GM18951 (cell line): Measurements from ENCODE around the gene CCDC85C.

Source experiments
- POLR2A ChIP-seq: IDR thresholded peaks from 4 replicates; pipeline ENCODE4 v1.6.1; 2011; ENCODE audit warnings: mild to moderate bottlenecking; ENCODE audit not compliant: insufficient read length, insufficient read depth; ENCODE audit errors: extremely low read depth
- in situ Hi-C: fragments of 300-500 bp; cut with MboI; formaldehyde crosslinking; loops from one replicate; pipeline ENCODE4 v1.12.0; 2022; ENCODE audit warnings: low sequenced_read_pairs, mixed read lengths, inconsistent platforms; ENCODE audit not compliant: unreplicated experiment

The CCDC85C gene

DNA sequence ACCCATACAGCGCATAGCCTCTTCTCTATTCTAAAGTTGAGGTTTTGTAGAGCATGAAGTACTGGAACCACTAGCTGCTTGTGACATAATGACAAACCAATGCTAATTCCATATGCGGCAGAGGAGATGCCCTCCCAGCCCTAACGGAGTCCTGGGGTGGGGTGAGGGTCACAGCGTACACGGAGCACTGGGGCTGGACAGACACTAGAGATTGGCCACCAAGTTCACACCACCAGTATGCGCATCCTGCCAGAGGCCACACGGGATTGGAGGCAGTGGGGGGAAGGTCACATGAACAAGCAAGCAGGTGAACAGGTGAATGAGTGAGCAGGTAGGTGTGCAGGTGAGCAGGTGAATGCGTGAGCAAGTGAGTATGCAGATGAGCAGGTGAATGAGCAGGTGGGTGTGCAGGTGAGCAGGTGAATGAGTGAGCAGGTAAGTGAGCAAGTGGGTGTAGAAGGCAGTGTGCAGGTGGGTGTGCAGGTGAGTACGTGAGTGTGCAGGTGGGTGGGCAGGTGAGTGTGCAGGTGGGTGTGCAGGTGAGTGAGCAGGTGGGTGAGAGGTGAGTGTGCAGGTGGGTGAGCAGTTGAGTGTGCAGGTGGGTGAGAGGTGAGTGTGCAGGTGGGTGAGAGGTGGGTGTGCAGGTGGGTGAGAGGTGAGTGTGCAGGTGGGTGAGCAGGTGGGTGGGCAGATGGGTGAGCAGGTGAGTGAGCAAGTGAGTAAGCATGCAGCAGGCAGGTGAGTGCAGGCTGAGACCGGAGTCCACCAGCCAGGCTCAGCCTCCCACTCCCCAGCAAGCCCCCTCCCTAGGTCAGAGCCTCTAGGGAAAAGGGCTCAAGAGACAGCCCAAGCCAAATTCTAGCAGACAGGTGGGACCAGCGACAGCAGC, 52.7 kb downstream of the CCDC85C start:
- in situ Hi-C loops = no loop called here

DNA sequence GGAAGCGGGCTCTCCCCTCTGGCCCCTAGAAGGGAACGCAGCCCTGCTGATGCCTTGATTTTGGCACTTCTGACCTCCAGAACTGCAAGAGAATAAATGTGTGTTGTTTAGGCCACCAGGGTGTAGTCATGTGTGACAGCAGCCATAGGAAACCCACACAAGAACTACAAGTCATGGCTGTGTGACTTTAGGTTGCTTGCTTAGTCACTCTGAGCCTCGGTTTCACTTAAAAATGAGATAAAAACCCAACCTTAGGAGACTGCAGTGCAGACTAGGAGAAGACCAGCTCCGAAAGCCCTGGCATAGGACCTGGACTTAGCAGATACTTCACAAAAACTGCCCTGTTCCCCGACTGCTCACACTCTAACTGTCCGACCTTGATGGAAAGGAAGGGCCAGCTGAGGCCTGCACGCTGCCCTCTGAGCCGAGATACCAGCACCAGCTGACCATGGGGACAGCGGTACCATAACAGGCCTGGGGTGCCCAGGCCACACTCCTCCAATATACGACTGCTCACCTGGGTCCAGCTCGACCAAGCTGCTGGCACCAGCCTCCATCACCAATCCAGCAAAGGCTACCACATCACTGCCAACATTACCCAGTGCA, 53.5 kb downstream of the CCDC85C start:
- in situ Hi-C loops = no loop called here

More for the DNA sequence above, 52.7 kb downstream of the CCDC85C start:
- no peak for TF ChIP-seq POLR2A

DNA sequence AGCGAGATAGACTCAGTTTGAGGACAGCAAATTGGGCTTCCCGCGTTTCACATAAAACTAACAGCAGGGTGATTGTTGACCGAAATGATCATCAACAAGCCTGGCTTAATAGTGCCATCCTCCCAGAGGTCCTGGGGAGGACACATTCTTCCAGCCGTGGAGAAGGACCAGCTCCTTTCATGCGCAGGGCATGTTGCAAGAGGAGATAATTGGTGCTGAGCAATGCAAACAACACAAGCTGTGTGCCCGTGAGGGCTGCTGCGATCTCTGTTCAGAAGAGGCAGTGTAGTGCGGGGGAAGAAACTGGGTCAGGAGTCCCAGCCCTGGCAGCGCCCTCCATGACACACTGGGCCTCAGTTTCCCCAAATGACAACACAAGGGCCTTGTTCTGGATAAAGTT, 54.3 kb downstream of the CCDC85C start:
- in situ Hi-C loops = no loop called here
- no peak for TF ChIP-seq POLR2A

More for the DNA sequence above, 53.5 kb downstream of the CCDC85C start:
- no peak for TF ChIP-seq POLR2A

DNA sequence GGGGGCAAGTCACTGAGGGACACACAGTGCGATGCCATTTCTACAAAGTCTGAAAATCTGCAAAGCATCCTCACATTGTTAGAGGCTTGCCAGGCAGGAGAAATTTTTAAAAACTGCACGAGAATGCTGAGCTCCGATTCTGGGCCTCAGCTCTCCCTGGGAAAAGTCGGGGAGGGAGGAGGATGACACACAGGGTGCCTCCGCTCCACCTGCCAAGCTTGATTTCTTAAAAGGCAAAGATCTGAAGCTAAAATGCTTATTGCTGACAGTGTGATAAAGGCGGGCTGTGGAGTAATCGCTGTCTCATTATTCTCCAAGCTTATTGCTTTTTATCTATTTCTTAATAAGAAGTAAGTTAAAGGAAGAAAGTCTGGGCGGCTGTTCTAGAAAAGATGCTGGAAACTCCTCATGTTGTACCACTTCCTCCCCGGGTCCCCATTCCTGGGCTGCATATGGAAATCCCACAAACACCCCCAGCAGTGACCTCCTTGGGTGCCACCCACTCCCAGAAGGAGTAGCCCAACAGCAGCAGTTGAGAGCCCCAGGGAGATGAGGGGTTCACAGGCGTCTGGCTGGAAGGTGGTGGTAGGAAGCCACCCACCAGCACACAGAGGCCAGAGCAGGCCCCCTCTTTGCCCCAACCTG, 55.0 kb downstream of the CCDC85C start:
- TF ChIP-seq POLR2A = no peak
- in situ Hi-C loops = no loop called here

DNA sequence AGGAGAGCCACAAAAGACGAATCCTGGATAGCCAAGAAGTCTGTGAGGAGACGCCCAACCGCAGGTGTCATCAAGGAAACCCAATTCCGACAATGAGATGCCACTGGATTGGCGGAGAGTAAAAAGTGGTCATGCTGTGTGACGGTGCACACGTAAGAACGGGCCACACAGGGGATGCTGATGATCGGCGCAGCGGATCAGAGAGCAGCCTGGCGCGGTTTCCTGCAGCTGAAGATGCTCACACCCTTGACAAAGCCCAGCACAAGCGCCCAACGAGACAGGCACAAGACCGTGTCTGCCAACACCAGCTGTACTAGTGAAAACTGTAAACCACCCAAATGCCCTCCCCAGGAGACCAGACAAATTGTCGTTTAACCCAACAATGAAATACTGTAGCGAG, 55.8 kb downstream of the CCDC85C start:
- TF ChIP-seq POLR2A = no peak
- in situ Hi-C loops = no loop called here

DNA sequence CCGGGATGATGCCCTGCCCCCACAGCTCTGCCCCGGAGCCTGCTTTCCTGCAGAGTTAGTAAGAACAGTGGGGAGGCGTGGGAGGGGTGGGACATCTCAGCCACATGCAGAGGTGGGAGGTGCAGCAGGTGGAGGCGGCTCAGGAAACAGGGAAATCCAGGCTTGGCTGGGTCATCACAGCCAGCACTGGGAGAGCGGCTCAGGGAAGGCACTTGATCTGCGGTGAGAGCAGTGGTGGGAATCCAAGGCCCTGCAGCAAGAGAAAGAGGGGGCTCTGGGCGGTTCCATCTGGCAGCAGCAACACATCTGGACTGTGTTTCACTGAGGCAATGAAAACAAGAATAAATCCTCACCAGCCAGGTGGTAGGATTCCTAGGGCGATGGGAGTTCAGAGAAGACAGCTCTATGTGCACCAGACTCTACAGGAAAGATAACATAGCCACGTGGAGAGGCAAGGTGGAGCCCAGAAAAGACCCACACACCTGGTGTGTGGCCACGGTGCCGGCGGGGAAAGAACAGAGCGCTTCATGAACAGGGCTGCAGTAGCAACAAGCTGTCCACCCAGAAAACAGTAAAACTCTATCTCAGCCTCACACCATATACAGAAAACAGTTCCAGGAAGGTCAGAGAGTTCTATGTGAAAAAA, 57.6 kb downstream of the CCDC85C start:
- TF ChIP-seq POLR2A = no peak
- in situ Hi-C loops = no loop called here

DNA sequence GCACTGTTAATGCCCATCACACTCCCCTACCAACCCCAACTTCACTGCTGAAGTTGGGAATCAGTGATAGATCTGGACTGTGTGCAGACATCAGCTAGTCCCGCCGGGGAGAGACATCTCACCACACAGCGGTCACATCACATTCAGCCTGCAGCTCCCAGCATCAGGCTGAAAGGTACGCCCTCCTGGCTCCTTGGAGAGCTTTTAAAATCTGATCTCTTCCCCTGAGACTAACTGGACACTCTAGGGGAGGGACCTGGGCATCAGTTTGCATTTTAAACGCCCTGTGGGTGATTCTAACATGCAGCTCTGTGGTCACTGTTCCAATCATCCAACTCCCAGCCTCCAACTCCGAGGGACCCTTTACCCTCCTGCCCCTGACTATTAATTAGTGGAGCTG, 58.4 kb downstream of the CCDC85C start:
- no peak for TF ChIP-seq POLR2A
- in situ Hi-C loops = no loop called here

DNA sequence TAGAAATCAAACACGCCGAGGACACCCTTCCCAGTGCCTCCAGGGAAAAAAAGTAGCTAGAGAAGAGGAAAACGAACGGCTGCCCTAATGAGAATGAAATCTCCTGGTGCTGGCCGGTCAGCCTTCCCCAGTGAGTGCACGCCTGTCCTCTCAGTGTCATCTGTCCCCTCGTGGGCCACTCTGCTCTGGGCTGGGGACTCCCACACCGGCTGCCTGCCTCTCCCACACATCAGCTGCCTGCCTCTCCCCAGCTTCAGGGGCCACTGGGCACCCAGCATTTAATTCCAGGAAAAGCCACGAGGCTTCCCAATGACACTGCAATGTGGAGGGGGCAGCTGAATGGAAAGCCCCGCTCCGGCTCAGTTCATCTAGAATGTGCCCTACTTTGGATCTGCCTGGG, 59.0 kb downstream of the CCDC85C start:
- in situ Hi-C loops = no loop called here

DNA sequence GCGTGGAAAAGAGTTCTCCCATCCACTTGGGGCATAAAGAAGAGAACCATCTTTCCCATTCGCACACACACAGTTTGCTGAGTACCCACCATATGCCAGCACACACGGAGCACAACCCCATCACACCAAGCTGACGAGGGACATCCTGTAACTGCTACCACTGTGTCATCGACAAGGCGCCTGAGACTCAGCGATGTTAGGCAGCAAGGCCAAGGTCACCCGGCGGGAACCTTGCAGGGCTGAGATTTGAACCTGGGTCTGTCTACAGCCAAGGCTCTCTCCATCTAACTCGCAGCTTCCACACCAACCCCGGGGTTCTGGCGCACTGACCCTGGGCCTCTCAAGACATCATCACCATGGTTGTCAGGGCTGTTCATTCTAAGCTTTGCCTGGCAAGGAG, 60.0 kb downstream of the CCDC85C start:
- TF ChIP-seq POLR2A = no peak
- in situ Hi-C loops = no loop called here

More for the DNA sequence above, 59.0 kb downstream of the CCDC85C start:
- no peak for TF ChIP-seq POLR2A

DNA sequence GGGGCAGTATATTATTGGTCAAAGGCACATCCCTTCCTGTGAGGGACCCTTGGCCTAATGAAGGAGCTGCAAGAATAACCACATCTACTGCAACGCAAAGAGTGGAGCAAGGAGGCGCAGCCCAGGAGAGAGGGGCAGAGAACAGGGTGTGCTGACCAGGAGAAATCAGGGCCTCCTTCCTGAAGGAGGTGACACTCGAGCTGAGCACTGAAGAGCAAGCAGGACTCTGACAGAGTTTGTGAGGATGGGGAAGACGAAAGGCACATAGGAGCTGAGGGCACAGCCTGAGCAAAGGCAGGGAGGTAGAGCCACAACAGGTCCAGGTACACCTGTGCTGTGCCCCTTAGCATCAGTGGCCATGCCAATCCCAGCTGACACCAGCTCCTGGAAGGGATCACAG, 60.6 kb downstream of the CCDC85C start:
- in situ Hi-C loops = no loop called here
- TF ChIP-seq POLR2A = no peak

DNA sequence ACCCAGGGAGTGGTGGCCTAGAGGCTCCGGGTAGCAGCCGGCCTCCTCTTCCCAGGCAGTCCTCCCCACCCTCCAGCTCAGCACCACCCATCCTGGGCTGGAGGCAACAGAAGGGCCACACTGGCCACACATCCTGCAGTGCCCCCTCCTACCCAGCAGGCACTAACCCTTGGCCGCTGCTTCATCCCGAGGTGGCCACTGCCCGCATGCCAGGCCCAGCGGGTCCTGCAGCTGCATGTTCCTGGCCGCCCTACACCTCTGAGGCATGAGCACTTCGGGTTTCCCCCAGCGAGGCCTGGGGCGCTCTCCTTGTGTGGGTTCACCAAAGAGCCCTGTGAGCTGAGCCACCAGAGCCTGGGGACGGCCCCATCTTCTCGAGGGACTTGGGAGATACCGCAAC, 61.4 kb downstream of the CCDC85C start:
- in situ Hi-C loops = no loop called here
- no peak for TF ChIP-seq POLR2A

DNA sequence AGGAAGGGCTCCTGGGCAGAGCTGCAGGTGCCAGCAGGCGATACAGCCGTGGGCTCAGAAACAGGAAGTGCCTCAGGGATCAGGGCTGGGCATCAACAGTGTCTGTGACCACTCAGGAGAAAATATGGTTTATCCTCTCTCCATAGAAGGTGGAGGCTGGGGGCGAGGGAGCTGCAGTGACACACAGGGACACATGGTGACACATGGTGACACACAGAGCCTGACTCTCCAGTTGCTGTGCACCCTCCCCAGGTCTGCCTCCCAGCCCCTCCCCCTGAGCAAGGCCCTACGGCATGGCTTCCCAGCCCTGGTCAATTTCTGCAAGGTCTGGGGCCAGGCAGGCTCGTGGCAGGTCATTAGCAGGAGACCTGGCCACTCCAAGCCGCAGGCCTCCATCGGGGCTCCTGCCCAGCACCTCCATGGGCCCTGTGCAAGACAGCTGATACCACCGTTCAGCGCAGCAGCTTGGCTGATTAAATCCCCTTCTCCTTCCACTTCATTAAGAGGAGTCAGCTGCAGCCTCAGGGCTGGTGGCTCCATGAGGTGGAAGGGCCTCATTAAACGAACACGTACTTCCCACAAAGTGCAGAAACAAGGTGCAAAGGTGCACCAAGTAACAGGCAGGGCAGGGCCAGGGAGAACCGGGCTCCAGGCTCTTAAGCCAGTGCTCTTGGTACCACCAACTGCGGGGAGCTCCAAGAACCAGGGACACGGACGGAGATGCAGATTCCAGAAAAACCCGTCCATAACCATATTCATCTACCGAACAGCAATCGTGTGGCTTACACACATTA, 62.1 kb downstream of the CCDC85C start:
- in situ Hi-C loops = no loop called here
- TF ChIP-seq POLR2A = no peak

DNA sequence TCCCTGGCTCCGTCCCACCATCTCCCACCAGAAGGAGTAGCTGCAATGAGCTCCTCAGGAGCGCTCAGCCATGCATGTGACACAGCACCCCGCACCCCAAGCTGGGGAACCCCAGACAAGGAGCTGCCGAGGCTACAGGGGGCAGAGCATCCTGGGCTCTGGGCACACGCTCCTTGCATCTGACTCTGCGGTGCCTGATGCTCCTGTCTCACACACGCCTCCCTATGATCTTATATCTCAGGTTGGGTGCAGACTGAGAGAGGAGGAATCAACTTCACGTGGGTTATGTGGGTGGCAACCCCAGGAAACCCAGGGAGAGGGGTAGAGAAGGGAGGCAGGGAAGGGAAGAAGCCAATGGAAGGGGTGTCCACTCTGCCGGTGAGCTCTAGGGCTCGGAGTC, 62.8 kb downstream of the CCDC85C start:
- TF ChIP-seq POLR2A = no peak
- in situ Hi-C loops = no loop called here
